Heart left ventricle (tissue), 16 donors: Measurements from ENCODE around the gene TRAPPC10. TPM values are rescaled to one million over a fixed set of nuclear protein-coding genes. Genes with fewer than 3 reads are reported as not detected.

Experiments
- ATAC-seq, 4 donors: fragments of 200-7000 bp; cut with Tn5 transposase; one replicate each; pipeline ENCODE4 v1.9.1; 2020 to 2022; ENCODE audit warnings: moderate library complexity in 4 of 4, mild to moderate bottlenecking in 3 of 4, moderate number of reproducible peaks in 1 of 4
- DNase-seq, 5 donors: peaks; one replicate each; pipeline ENCODE4 v3.0.0-alpha.2; 2020
- H3K27ac ChIP-seq, 12 donors: fragments of 200-600 bp; sonication (generic) in 4 of 12; one replicate each; pipeline versions ENCODE4 v1.5.0 to v1.8.0; 2016 to 2022; ENCODE audit warnings: mild to moderate bottlenecking in 2 of 12
- H3K27me3 ChIP-seq, 9 donors: fragments of 200-600 bp; sonication (generic) in 2 of 9; one replicate each; pipeline versions ENCODE4 v1.5.1 to v1.8.0; 2016 to 2022; ENCODE audit warnings: mild to moderate bottlenecking in 3 of 9
- H3K36me3 ChIP-seq, 9 donors: fragments of 200-600 bp; sonication (generic) in 2 of 9; one replicate each; pipeline versions ENCODE4 v1.5.0 to v1.8.0; 2018 to 2022; ENCODE audit warnings: mild to moderate bottlenecking in 2 of 9
- H3K4me1 ChIP-seq, 12 donors: fragments of 200-600 bp; sonication (generic) in 4 of 12; one replicate each; pipeline versions ENCODE4 v1.5.0 to v1.8.0; 2016 to 2022; ENCODE audit warnings: mild to moderate bottlenecking in 3 of 12
- H3K4me3 ChIP-seq, 12 donors: fragments of 200-600 bp; sonication (generic) in 4 of 12; one replicate each; pipeline versions ENCODE4 v1.5.0 to v1.8.0; 2017 to 2022; ENCODE audit warnings: mild to moderate bottlenecking in 9 of 12, moderate library complexity in 4 of 12
- H3K9me3 ChIP-seq, 12 donors: fragments of 200-600 bp; sonication (generic) in 4 of 12; one replicate each; pipeline versions ENCODE4 v1.5.0 to v1.8.0; 2016 to 2022; ENCODE audit warnings: mild to moderate bottlenecking in 1 of 12
- CTCF ChIP-seq, 12 donors: fragments of 200-600 bp; sonication (generic) in 4 of 12; IDR thresholded peaks; one replicate each; pipeline versions ENCODE4 v1.5.0 to v1.8.0; 2018 to 2022; ENCODE audit warnings: antibody characterized with exemption in 12 of 12, mild to moderate bottlenecking in 5 of 12
- POLR2A ChIP-seq, 2 donors: fragments of 450-650 bp; IDR thresholded peaks; one replicate each; pipeline ENCODE4 v1.6.1; 2017; ENCODE audit warnings: antibody characterized with exemption in 2 of 2, mild to moderate bottlenecking in 2 of 2, moderate library complexity in 2 of 2
- WGBS, 4 donors: extraction: QIAGEN DNeasy Blood & Tissue Kit in 2 of 4; methylation state at CpG; one replicate each; pipeline versions ENCODE4 v1.1.5 to v1.1.7; 2013 to 2018; 5-methylcytosine and 5-hydroxymethylcytosine counted together
- intact Hi-C, 10 donors: fragments of 100-400 bp; cut with DNase I; formaldehyde crosslinking; loops; one replicate each; pipeline versions ENCODE4 v1.11.1 to v1.14.2; 2022
- polyA plus RNA-seq, 2 donors: library from polyadenylated mRNA; stranded (reverse); fragments of 200-250 nt; gene quantifications; one replicate each; pipeline ENCODE4 v1.2.3, GENCODE V29; 2013
- total RNA-seq, 9 donors: library from RNA; depleted of rRNA in 2 of 9; stranded (reverse); fragments of >200 nt in 2 of 9; fragmentation: NEBNext Ultra II Directional in 3 of 9; extraction: Animal tissue kit (Norgen Biotek cat#: 25700) in 3 of 9; gene quantifications; one replicate each; pipeline versions ENCODE4 v1.1.0 to v1.2.4, GENCODE V29; 2016 to 2023
- donor health status: ischemic (EF 13 %, LVEDD 7.1; RV severe dilation, severe dysfunction).
- donor health status: healthy with polysubstance abuse.
- donor health status: DM: no; HTN: yes; CAD: no.
- donor health status: DM: no; HTN: no; CAD: no.
- donor health status: ischemic (EF 25% LVEDD 6.9; RV normal size, moderate dysfunction).
- donor health status: ischemic (EF 25% LVEDD 5.7; RV mildly dilated, moderate dysfunction).
- donor health status: healthy.
- donor health status: DM: yes; HTN: yes; CAD: no.
- donor health status: ischemic (EF 35%, LVEDD 5.7; RV mildly dilated, moderate dysfunction).
- donor health status: nonischemic (EF 11% LVEDD 7.7; RV severe dilation, severe dysfunction).
- donor health status: DM: yes; HTN: yes; CAD: no.
- donor health status: PGD.
- donor health status: ischemic (EF 29% LVEDD 5.4; RV normal size, mild dysfunction).
- donor health status: nonischemic (EF 23%, LVEDD 6.1; RV moderate dilation, normal function).

TRAPPC10 gene
- total and polyA plus RNA-seq, 11 donors = 5.6 to 32.0 (median 22.1) TPM

- DNase-seq (peak; percentile 32 to 79 (median 70)), ATAC-seq (peak; percentile 20 to 86 (median 74))
- Histone ChIP-seq H3K4me1 (peaks cover 0 to 42% (median 26%) of the 10 kb centered on the region in 12 donors), H3K9me3 (no peaks in the 10 kb centered on the region), H3K4me3 (peak overlapping the region in 1 of 12 donors; percentile 5), H3K27ac (peak overlapping the region; percentile 12 to 85 (median 50)), H3K27me3 (no peaks in the 10 kb centered on the region), H3K36me3 (peaks cover 0 to 78% (median 33%) of the 10 kb centered on the region in 9 donors)
- WGBS, 4 donors = 69 to 86% (median 72%) methylated on average over 9 to 11 of the region's 11 CpGs
- TF ChIP-seq POLR2A (IDR thresholded peaks at IDR 0.05) (no peak), CTCF (IDR thresholded peaks at IDR 0.05) (no peak)
- intact Hi-C loops = loop anchor here in 2 of 10 donors (2.0 to 10.0 kb wide), 3 partner anchors 23 to 253 kb away; partner anchors contain the start of gene PFKL (in 1 of the 2)
Observed at GRCh38 chr21:44051462-44051941, 39.4 kb downstream of the TRAPPC10 start.

GRCh38 chr21:44052071-44052829 is 40.1 kb downstream of the TRAPPC10 start:
- 73 to 83% (median 76%) methylated on average over 14 of the region's 14 CpGs for WGBS, 4 donors
- ATAC-seq = peak in 3 of 4 donors; percentile 22 to 67 (median 59)

GRCh38 chr21:44052830-44053226 is 40.7 kb downstream of the TRAPPC10 start:
- Histone ChIP-seq H3K9me3 (no peaks in the 10 kb centered on the region), H3K4me3 (no peak overlapping the region), H3K4me1 (peaks cover 0 to 42% (median 26%) of the 10 kb centered on the region in 12 donors), H3K36me3 (peaks cover 0 to 79% (median 39%) of the 10 kb centered on the region in 9 donors), H3K27ac (peak overlapping the region in 7 of 12 donors; percentile 24 to 85 (median 70)), H3K27me3 (no peaks in the 10 kb centered on the region)
- DNase-seq = no peak
- peak in 1 of 4 donors; percentile 29 for ATAC-seq
- intact Hi-C loops = loop anchor here in 1 of 10 donors (10.0 kb wide), 2 partner anchors 238 to 252 kb away; partner anchors contain the start of gene PFKL
- WGBS, 4 donors = 82 to 93% (median 88%) methylated on average over 6 of the region's 6 CpGs
- TF ChIP-seq CTCF (IDR thresholded peaks at IDR 0.05) (no peak), POLR2A (IDR thresholded peaks at IDR 0.05) (no peak)

More at GRCh38 chr21:44052071-44052829, 40.1 kb downstream of the TRAPPC10 start:
- peaks cover 0 to 78% (median 34%) of the 10 kb centered on the region in 9 donors for H3K36me3 ChIP-seq
- H3K4me1 ChIP-seq = peaks cover 0 to 42% (median 26%) of the 10 kb centered on the region in 12 donors
- TF ChIP-seq CTCF (IDR thresholded peaks at IDR 0.05) = no peak
- TF ChIP-seq POLR2A (IDR thresholded peaks at IDR 0.05) = no peak
- intact Hi-C loops = loop anchor here in 1 of 10 donors (10.0 kb wide), 2 partner anchors 237 to 253 kb away; partner anchors contain the start of gene PFKL
- peak overlapping the region; percentile 12 to 85 (median 50) for H3K27ac ChIP-seq
- peak overlapping the region in 1 of 12 donors; percentile 5 for H3K4me3 ChIP-seq
- DNase-seq = no peak
- no peaks in the 10 kb centered on the region for H3K9me3 ChIP-seq
- H3K27me3 ChIP-seq = no peaks in the 10 kb centered on the region

- H3K36me3 ChIP-seq = peaks cover 0 to 78% (median 41%) of the 10 kb centered on the region in 9 donors
- peaks cover 0 to 42% (median 26%) of the 10 kb centered on the region in 12 donors for H3K4me1 ChIP-seq
- no peaks in the 10 kb centered on the region for H3K9me3 ChIP-seq
- H3K27ac ChIP-seq = no peak overlapping the region
- 95 to 98% (median 97%) methylated on average over 9 of the region's 9 CpGs for WGBS, 4 donors
- DNase-seq = no peak
- H3K27me3 ChIP-seq = no peaks in the 10 kb centered on the region
- intact Hi-C loops = loop anchor here in 1 of 10 donors (10.0 kb wide), 2 partner anchors 239 to 251 kb away; partner anchors contain the start of gene PFKL
- H3K4me3 ChIP-seq = no peak overlapping the region
- no peak for TF ChIP-seq CTCF (IDR thresholded peaks at IDR 0.05)
- TF ChIP-seq POLR2A (IDR thresholded peaks at IDR 0.05) = no peak
- ATAC-seq = no peak
Observed at GRCh38 chr21:44053567-44053966, 41.5 kb downstream of the TRAPPC10 start.
